Esophagus (tissue), 2 donors: ENCODE measurements around the gene SUCO. TPM values are rescaled to one million over a fixed set of nuclear protein-coding genes. Genes with fewer than 3 reads are reported as not detected.

Experiments
- H3K27ac ChIP-seq, 2 donors: one replicate each; pipeline ENCODE4 v1.5.1; 2013; ENCODE audit warnings: low read depth in 2 of 2, mild to moderate bottlenecking in 2 of 2, inconsistent platforms in 1 of 2, low read length in 1 of 2, moderate library complexity in 1 of 2
- H3K27me3 ChIP-seq, 2 donors: one replicate each; pipeline ENCODE4 v1.6.1; 2013; ENCODE audit warnings: low read length in 2 of 2, control low read depth in 1 of 2, mild to moderate bottlenecking in 1 of 2; ENCODE audit not compliant: insufficient read depth in 2 of 2, control insufficient read depth in 1 of 2
- H3K36me3 ChIP-seq, 2 donors: one replicate each; pipeline ENCODE4 v1.6.1; 2013; ENCODE audit warnings: low read length in 1 of 2; ENCODE audit not compliant: control insufficient read depth in 2 of 2, insufficient read depth in 2 of 2
- H3K4me1 ChIP-seq, 2 donors: one replicate each; pipeline ENCODE4 v1.6.1; 2013; ENCODE audit warnings: low read length in 1 of 2; ENCODE audit not compliant: control insufficient read depth in 2 of 2, insufficient read depth in 2 of 2
- H3K4me3 ChIP-seq, 2 donors: one replicate each; pipeline ENCODE4 v1.5.1; 2013; ENCODE audit warnings: low read length in 2 of 2, mild to moderate bottlenecking in 2 of 2, low read depth in 1 of 2, moderate library complexity in 1 of 2
- H3K9me3 ChIP-seq, 2 donors: one replicate each; pipeline ENCODE4 v1.6.1; 2013; ENCODE audit warnings: mild to moderate bottlenecking in 2 of 2, low read depth in 1 of 2, low read length in 1 of 2, moderate library complexity in 1 of 2; ENCODE audit not compliant: control insufficient read depth in 2 of 2, insufficient read depth in 1 of 2
- WGBS, 2 donors: extraction: QIAGEN DNeasy Blood & Tissue Kit; methylation state at CpG; one replicate each; pipeline ENCODE4 v1.1.7; 2013; 5-methylcytosine and 5-hydroxymethylcytosine counted together
- polyA plus RNA-seq, 2 donors: library from polyadenylated mRNA; stranded (reverse); fragments of 200-250 nt; gene quantifications; one replicate each; pipeline ENCODE4 v1.2.3, GENCODE V29; 2013
- donor health status: healthy with polysubstance abuse.
- donor health status: Bipolar disorder and iron deficiency.

SUCO gene, protein sequence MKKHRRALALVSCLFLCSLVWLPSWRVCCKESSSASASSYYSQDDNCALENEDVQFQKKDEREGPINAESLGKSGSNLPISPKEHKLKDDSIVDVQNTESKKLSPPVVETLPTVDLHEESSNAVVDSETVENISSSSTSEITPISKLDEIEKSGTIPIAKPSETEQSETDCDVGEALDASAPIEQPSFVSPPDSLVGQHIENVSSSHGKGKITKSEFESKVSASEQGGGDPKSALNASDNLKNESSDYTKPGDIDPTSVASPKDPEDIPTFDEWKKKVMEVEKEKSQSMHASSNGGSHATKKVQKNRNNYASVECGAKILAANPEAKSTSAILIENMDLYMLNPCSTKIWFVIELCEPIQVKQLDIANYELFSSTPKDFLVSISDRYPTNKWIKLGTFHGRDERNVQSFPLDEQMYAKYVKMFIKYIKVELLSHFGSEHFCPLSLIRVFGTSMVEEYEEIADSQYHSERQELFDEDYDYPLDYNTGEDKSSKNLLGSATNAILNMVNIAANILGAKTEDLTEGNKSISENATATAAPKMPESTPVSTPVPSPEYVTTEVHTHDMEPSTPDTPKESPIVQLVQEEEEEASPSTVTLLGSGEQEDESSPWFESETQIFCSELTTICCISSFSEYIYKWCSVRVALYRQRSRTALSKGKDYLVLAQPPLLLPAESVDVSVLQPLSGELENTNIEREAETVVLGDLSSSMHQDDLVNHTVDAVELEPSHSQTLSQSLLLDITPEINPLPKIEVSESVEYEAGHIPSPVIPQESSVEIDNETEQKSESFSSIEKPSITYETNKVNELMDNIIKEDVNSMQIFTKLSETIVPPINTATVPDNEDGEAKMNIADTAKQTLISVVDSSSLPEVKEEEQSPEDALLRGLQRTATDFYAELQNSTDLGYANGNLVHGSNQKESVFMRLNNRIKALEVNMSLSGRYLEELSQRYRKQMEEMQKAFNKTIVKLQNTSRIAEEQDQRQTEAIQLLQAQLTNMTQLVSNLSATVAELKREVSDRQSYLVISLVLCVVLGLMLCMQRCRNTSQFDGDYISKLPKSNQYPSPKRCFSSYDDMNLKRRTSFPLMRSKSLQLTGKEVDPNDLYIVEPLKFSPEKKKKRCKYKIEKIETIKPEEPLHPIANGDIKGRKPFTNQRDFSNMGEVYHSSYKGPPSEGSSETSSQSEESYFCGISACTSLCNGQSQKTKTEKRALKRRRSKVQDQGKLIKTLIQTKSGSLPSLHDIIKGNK (N-terminal part only)
- polyA plus RNA-seq, result 10 to 100 TPM in 1 of 2 donors, 1 to 10 TPM in 1; 4.9 to 10.9 TPM

- Histone ChIP-seq H3K9me3 (no peaks in the 10 kb centered on the region), H3K4me1 (no peaks in the 10 kb centered on the region), H3K27me3 (no peaks in the 10 kb centered on the region), H3K27ac (peak within 1 kb of the TSS; percentile 96 to 99), H3K4me3 (peak within 1 kb of the TSS; percentile 65 to 87), H3K36me3 (no peaks in the 10 kb centered on the region)
- WGBS, 2 donors, result 0% methylated on average over 69 to 74 of the region's 74 CpGs
Measured at GRCh38 chr1:172532700-172533512, at the start of gene SUCO. TSS of gene SUCO (plus strand) at chr1:172533150. CDS start at chr1:172533436, 286 bp downstream.

DNA sequence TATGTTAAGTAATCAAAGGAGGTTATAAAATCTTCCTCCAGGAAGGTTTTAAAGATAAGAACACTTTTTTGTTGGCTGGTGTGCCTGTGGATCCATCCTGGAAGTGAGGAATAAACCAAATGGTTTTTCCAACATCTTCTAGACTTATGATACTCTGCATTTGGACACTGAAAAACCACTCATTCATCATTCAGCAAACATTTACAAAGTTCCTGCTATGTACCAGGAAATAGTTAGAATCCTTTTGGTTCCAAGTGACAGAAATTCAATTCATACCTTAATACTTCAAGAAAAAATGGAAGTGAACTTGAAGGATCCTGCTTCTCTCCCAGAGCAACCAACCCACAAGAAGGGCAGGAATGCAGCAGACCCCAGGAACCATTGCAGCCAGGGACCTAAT is 49.5 kb upstream of the SUCO start:
- H3K27me3 ChIP-seq, result no peaks in the 10 kb centered on the region
- H3K27ac ChIP-seq, result peak overlapping the region in 1 of 2 donors; percentile 30
- no peaks in the 10 kb centered on the region for H3K36me3 ChIP-seq
- no peak overlapping the region for H3K4me3 ChIP-seq
- no peaks in the 10 kb centered on the region for H3K4me1 ChIP-seq
- H3K9me3 ChIP-seq, result no peaks in the 10 kb centered on the region

DNA sequence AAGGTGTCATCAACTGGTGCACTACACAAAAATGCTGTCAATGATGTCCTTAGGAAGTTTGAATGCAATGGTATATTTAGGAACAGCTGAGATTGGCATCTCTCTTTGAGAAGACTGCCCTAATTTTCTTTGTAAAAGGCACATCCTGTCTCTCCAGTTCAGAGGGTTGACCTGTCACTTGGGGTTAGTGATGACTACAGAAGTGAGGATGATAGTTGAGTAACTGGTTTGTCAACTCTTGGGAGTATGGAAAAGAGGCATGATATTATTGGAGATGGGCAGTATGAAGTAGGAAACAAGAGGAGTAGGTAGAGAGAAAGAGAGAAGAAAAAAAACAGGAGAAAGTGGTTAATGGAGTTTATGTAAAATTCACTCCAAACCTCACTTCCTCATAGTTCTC is 48.7 kb upstream of the SUCO start:
- Histone ChIP-seq H3K27me3 (no peaks in the 10 kb centered on the region), H3K9me3 (no peaks in the 10 kb centered on the region), H3K4me1 (no peaks in the 10 kb centered on the region), H3K27ac (no peak overlapping the region), H3K4me3 (no peak overlapping the region), H3K36me3 (no peaks in the 10 kb centered on the region)

GRCh38 chr1:172485626-172486025 is 47.3 kb upstream of the SUCO start:
- H3K4me3 ChIP-seq, result no peak overlapping the region
- H3K4me1 ChIP-seq, result no peaks in the 10 kb centered on the region
- H3K27me3 ChIP-seq, result no peaks in the 10 kb centered on the region
- no peak overlapping the region for H3K27ac ChIP-seq
- 66 to 68% methylated on average over 5 of the region's 5 CpGs for WGBS, 2 donors
- no peaks in the 10 kb centered on the region for H3K36me3 ChIP-seq
- H3K9me3 ChIP-seq, result no peaks in the 10 kb centered on the region

DNA sequence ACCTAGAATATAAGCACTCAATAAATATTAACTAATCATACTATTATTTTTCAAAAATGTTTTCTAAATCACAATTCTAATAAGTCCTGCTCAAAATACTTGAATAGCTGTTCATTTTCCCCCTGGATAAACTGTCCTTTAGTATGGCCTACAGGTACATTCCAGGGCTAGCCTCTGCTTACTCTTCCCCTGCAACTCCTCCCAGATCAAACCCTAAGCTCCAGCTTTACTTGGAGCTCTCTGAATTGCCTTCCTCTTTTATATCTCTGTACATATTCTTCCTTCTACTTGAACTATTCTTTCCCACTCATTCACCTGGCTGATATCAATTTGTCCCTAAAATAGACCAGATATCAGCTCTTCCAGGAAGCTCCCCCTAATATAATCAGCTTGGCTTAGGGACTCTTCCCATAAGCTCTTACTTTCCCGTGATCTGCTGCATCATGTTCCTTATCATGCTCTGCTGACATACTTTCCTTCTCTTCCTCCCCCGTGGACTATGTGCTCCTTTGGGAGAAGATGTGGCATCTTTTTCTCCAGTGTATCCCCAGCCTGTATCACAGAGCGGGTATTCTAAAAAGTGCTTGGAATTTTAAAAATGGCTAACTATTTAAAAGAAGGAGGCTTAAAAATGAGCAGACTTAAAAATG is 46.0 kb upstream of the SUCO start:
- 77 to 81% methylated on average over 3 of the region's 3 CpGs for WGBS, 2 donors
- Histone ChIP-seq H3K9me3 (no peaks in the 10 kb centered on the region), H3K36me3 (no peaks in the 10 kb centered on the region), H3K27ac (no peak overlapping the region), H3K4me3 (no peak overlapping the region), H3K27me3 (no peaks in the 10 kb centered on the region), H3K4me1 (no peaks in the 10 kb centered on the region)

GRCh38 chr1:172487550-172487949 is 45.4 kb upstream of the SUCO start:
- 67 to 73% methylated on average over 4 of the region's 4 CpGs for WGBS, 2 donors

GRCh38 chr1:172488393-172488792 is 44.6 kb upstream of the SUCO start:
- Histone ChIP-seq H3K4me1 (no peaks in the 10 kb centered on the region), H3K36me3 (no peaks in the 10 kb centered on the region), H3K27me3 (no peaks in the 10 kb centered on the region), H3K27ac (no peak overlapping the region), H3K9me3 (no peaks in the 10 kb centered on the region), H3K4me3 (no peak overlapping the region)
- WGBS, 2 donors, result 92% methylated on average over 3 of the region's 3 CpGs

More at GRCh38 chr1:172487550-172487949, 45.4 kb upstream of the SUCO start:
- H3K36me3 ChIP-seq, result no peaks in the 10 kb centered on the region
- no peaks in the 10 kb centered on the region for H3K9me3 ChIP-seq
- no peak overlapping the region for H3K4me3 ChIP-seq
- no peaks in the 10 kb centered on the region for H3K27me3 ChIP-seq
- H3K4me1 ChIP-seq, result no peaks in the 10 kb centered on the region
- H3K27ac ChIP-seq, result no peak overlapping the region

DNA sequence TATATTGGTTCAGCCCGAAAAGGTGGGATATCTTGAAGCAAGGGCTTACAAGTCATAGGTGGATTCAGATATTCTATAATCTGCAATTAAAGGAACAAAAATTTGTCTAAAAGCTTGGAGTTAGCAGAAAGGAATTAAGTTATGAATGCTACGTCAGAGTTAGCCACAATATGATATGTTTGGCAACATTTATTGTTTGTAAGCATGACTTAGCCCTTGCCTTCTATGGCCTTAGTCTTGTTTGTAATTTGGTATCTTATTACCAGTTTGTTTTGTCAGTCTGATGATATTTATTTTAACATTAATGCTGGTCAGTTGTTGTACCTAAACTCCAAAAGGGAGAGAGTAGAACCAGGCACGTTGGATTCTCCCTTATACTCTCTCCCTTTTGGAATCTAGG is 43.1 kb upstream of the SUCO start:
- H3K27ac ChIP-seq, result no peak overlapping the region
- WGBS, 2 donors, result 77 to 87% methylated on average over 3 of the region's 3 CpGs
- no peaks in the 10 kb centered on the region for H3K9me3 ChIP-seq
- no peaks in the 10 kb centered on the region for H3K36me3 ChIP-seq
- no peaks in the 10 kb centered on the region for H3K4me1 ChIP-seq
- H3K27me3 ChIP-seq, result no peaks in the 10 kb centered on the region
- H3K4me3 ChIP-seq, result no peak overlapping the region
